ENCODE results near the gene NOD1. TPM values are rescaled to one million over a fixed set of nuclear protein-coding genes. Genes with fewer than 3 reads are reported as not detected.

NOD1 gene
- total and polyA plus RNA-seq, 4 experiments from 2014 or later: 5.3 to 21.3 (median 14.0) TPM

- H3K27me3 ChIP-seq (ENCODE audit: insufficient read depth, low read length): no peaks in the 10 kb centered on the region
- no peaks in the 10 kb centered on the region for H3K27me3 Mint-ChIP-seq
- H3K9me3 Mint-ChIP-seq: peaks cover 0 to 3% (median 0%) of the 10 kb centered on the region in 8 donors
- H3K9me3 ChIP-seq (ENCODE audit: control insufficient read depth in 1 of 2, low read length in 2 of 2): no peaks in the 10 kb centered on the region
- peak overlapping the region in 2 of 7 donors; percentile 30 to 49 for H3K27ac Mint-ChIP-seq
- no peak overlapping the region for H3K4me3 Mint-ChIP-seq
- H3K4me1 ChIP-seq (ENCODE audit: insufficient read depth, low read length): no peaks in the 10 kb centered on the region
- ChIA-PET CTCF (ENCODE audit: partially characterized antibody) (no interaction called here), POLR2A (ENCODE audit: partially characterized antibody) (no interaction called here)
- intact Hi-C loops (cut with micrococcal nuclease): no loop called here
- no peak overlapping the region for H3K27ac ChIP-seq (ENCODE audit: low read depth, low read length)
- DNase-seq: no peak
- peaks cover 70 to 73% of the 10 kb centered on the region in 2 donors for H3K36me3 Mint-ChIP-seq
- H3K4me1 Mint-ChIP-seq: peaks cover 0 to 3% (median 0%) of the 10 kb centered on the region in 4 donors
- no peak overlapping the region for H3K4me3 ChIP-seq (ENCODE audit: low read length in 2 of 2)
- peaks cover 22% of the 10 kb centered on the region for H3K36me3 ChIP-seq (ENCODE audit: insufficient read depth, low read length)
These were observed 44.3 kb downstream of the NOD1 start for GRCh38 chr7:30434140-30434799.

GRCh38 chr7:30433506-30433905, 45.1 kb downstream of the NOD1 start:
- intact Hi-C loops (cut with micrococcal nuclease): no loop called here
- Histone ChIP-seq H3K27ac (ENCODE audit: low read depth, low read length) (no peak overlapping the region), H3K4me1 (ENCODE audit: insufficient read depth, low read length) (no peaks in the 10 kb centered on the region), H3K36me3 (ENCODE audit: insufficient read depth, low read length) (peaks cover 23% of the 10 kb centered on the region), H3K4me3 (ENCODE audit: low read length in 2 of 2) (no peak overlapping the region), H3K9me3 (ENCODE audit: control insufficient read depth in 1 of 2, low read length in 2 of 2) (no peaks in the 10 kb centered on the region), H3K27me3 (ENCODE audit: insufficient read depth, low read length) (no peaks in the 10 kb centered on the region)
- DNase-seq: no peak
- H3K4me3 Mint-ChIP-seq: no peak overlapping the region
- peaks cover 0 to 3% (median 0%) of the 10 kb centered on the region in 4 donors for H3K4me1 Mint-ChIP-seq
- CTCF ChIA-PET (ENCODE audit: partially characterized antibody): no interaction called here
- no peaks in the 10 kb centered on the region for H3K27me3 Mint-ChIP-seq
- peaks cover 0 to 3% (median 0%) of the 10 kb centered on the region in 8 donors for H3K9me3 Mint-ChIP-seq
- H3K36me3 Mint-ChIP-seq: peaks cover 70 to 71% of the 10 kb centered on the region in 2 donors
- H3K27ac Mint-ChIP-seq: peak overlapping the region in 1 of 7 donors; percentile 80
- POLR2A ChIA-PET (ENCODE audit: partially characterized antibody): no interaction called here

- Histone ChIP-seq H3K36me3 (ENCODE audit: insufficient read depth, low read length) (peaks cover 21% of the 10 kb centered on the region), H3K27ac (ENCODE audit: low read depth, low read length) (no peak overlapping the region), H3K9me3 (ENCODE audit: control insufficient read depth in 1 of 2, low read length in 2 of 2) (no peaks in the 10 kb centered on the region), H3K27me3 (ENCODE audit: insufficient read depth, low read length) (no peaks in the 10 kb centered on the region), H3K4me3 (ENCODE audit: low read length in 2 of 2) (no peak overlapping the region), H3K4me1 (ENCODE audit: insufficient read depth, low read length) (no peaks in the 10 kb centered on the region)
- ChIA-PET CTCF (ENCODE audit: partially characterized antibody) (no interaction called here), POLR2A (ENCODE audit: partially characterized antibody) (no interaction called here)
- H3K4me1 Mint-ChIP-seq: peaks cover 0 to 3% (median 0%) of the 10 kb centered on the region in 4 donors
- no peak overlapping the region for H3K27ac Mint-ChIP-seq
- H3K4me3 Mint-ChIP-seq: no peak overlapping the region
- no peak for DNase-seq
- peaks cover 69 to 70% of the 10 kb centered on the region in 2 donors for H3K36me3 Mint-ChIP-seq
- intact Hi-C loops (cut with micrococcal nuclease): no loop called here
- H3K27me3 Mint-ChIP-seq: no peaks in the 10 kb centered on the region
- peaks cover 0 to 3% (median 0%) of the 10 kb centered on the region in 8 donors for H3K9me3 Mint-ChIP-seq
These were observed 45.5 kb downstream of the NOD1 start for GRCh38 chr7:30433082-30433481.

DNA sequence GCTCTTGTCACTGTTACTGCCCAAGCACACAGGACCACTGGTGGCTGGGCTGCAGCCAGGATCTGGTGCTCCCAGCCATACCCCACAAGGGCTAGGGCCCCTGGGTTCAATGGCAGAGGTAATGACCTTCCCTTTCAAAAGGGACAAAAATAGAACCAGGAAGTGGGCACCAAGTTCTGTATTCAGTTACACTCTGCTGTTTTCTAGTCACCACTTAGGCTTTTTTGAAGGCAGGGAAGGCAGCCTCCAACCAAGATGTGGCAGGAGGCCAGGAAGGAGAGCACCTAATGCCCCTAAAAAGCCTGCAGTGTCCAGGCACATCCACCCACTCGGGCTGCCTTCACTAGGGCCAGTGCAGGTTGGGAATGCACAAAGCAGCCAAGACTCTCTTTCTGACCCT, 47.8 kb downstream of the NOD1 start:
- H3K36me3 ChIP-seq (ENCODE audit: insufficient read depth, low read length): peaks cover 11% of the 10 kb centered on the region
- CTCF ChIA-PET (ENCODE audit: partially characterized antibody): no interaction called here
- no peaks in the 10 kb centered on the region for H3K4me1 ChIP-seq (ENCODE audit: insufficient read depth, low read length)
- H3K27me3 ChIP-seq (ENCODE audit: insufficient read depth, low read length): no peaks in the 10 kb centered on the region
- intact Hi-C loops (cut with micrococcal nuclease): no loop called here
- H3K27ac Mint-ChIP-seq: peak overlapping the region in 1 of 7 donors; percentile 53
- H3K4me3 Mint-ChIP-seq: no peak overlapping the region
- peaks cover 62 to 67% of the 10 kb centered on the region in 2 donors for H3K36me3 Mint-ChIP-seq
- no peak overlapping the region for H3K4me3 ChIP-seq (ENCODE audit: low read length in 2 of 2)
- DNase-seq: no peak
- H3K27ac ChIP-seq (ENCODE audit: low read depth, low read length): no peak overlapping the region
- no peaks in the 10 kb centered on the region for H3K9me3 ChIP-seq (ENCODE audit: control insufficient read depth in 1 of 2, low read length in 2 of 2)
- POLR2A ChIA-PET (ENCODE audit: partially characterized antibody): no interaction called here
- H3K9me3 Mint-ChIP-seq: peaks cover 0 to 3% (median 0%) of the 10 kb centered on the region in 8 donors
- peaks cover 0 to 3% (median 0%) of the 10 kb centered on the region in 4 donors for H3K4me1 Mint-ChIP-seq
- no peaks in the 10 kb centered on the region for H3K27me3 Mint-ChIP-seq

- peak overlapping the region in 1 of 7 donors; percentile 61 for H3K27ac Mint-ChIP-seq
These were observed 48.3 kb downstream of the NOD1 start for GRCh38 chr7:30430276-30430675.

DNA sequence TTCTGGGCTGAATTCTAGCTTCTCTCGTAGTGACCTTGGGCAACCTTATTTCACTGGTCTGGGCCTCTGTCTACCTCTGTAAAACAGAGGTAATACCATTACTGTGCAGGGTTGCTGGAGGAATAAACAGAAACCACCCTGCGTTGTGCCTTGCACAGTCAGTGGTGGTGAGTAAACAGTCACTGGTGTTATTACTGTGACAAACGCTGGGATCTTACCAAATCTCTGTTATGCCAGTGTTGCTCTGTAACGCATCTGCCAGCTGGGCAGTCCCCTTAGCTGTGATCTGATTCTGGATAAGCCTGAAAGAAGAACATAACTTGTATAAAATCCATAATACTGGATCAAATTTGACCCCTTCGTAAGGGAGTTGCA, 49.4 kb downstream of the NOD1 start:
- Mint-ChIP-seq H3K4me1 (peaks cover 0 to 1% (median 0%) of the 10 kb centered on the region in 4 donors), H3K27me3 (no peaks in the 10 kb centered on the region), H3K36me3 (peaks cover 62 to 72% of the 10 kb centered on the region in 2 donors), H3K4me3 (no peak overlapping the region), H3K27ac (no peak overlapping the region), H3K9me3 (no peaks in the 10 kb centered on the region)
- H3K36me3 ChIP-seq (ENCODE audit: insufficient read depth, low read length): peaks cover 7% of the 10 kb centered on the region
- no peaks in the 10 kb centered on the region for H3K27me3 ChIP-seq (ENCODE audit: insufficient read depth, low read length)
- POLR2A ChIA-PET (ENCODE audit: partially characterized antibody): no interaction called here
- no peak overlapping the region for H3K4me3 ChIP-seq (ENCODE audit: low read length in 2 of 2)
- no peaks in the 10 kb centered on the region for H3K4me1 ChIP-seq (ENCODE audit: insufficient read depth, low read length)
- CTCF ChIA-PET (ENCODE audit: partially characterized antibody): no interaction called here
- H3K9me3 ChIP-seq (ENCODE audit: control insufficient read depth in 1 of 2, low read length in 2 of 2): no peaks in the 10 kb centered on the region
- no peak overlapping the region for H3K27ac ChIP-seq (ENCODE audit: low read depth, low read length)
- no peak for DNase-seq
- intact Hi-C loops (cut with micrococcal nuclease): no loop called here

More at GRCh38 chr7:30430276-30430675, 48.3 kb downstream of the NOD1 start:
- Histone ChIP-seq H3K4me3 (ENCODE audit: low read length in 2 of 2) (no peak overlapping the region), H3K27ac (ENCODE audit: low read depth, low read length) (no peak overlapping the region), H3K9me3 (ENCODE audit: control insufficient read depth in 1 of 2, low read length in 2 of 2) (no peaks in the 10 kb centered on the region), H3K27me3 (ENCODE audit: insufficient read depth, low read length) (no peaks in the 10 kb centered on the region), H3K36me3 (ENCODE audit: insufficient read depth, low read length) (peaks cover 11% of the 10 kb centered on the region), H3K4me1 (ENCODE audit: insufficient read depth, low read length) (no peaks in the 10 kb centered on the region)
- no peak for DNase-seq
- ChIA-PET CTCF (ENCODE audit: partially characterized antibody) (no interaction called here), POLR2A (ENCODE audit: partially characterized antibody) (no interaction called here)
- intact Hi-C loops (cut with micrococcal nuclease): no loop called here
- Mint-ChIP-seq H3K4me1 (peaks cover 0 to 3% (median 0%) of the 10 kb centered on the region in 4 donors), H3K4me3 (no peak overlapping the region), H3K9me3 (peaks cover 0 to 3% (median 0%) of the 10 kb centered on the region in 8 donors), H3K27me3 (no peaks in the 10 kb centered on the region), H3K36me3 (peaks cover 63 to 70% of the 10 kb centered on the region in 2 donors)

- H3K27ac Mint-ChIP-seq: no peak overlapping the region
- Histone ChIP-seq H3K36me3 (ENCODE audit: insufficient read depth, low read length) (peaks cover 3% of the 10 kb centered on the region), H3K27me3 (ENCODE audit: insufficient read depth, low read length) (no peaks in the 10 kb centered on the region), H3K9me3 (ENCODE audit: control insufficient read depth in 1 of 2, low read length in 2 of 2) (no peaks in the 10 kb centered on the region), H3K4me3 (ENCODE audit: low read length in 2 of 2) (no peak overlapping the region), H3K4me1 (ENCODE audit: insufficient read depth, low read length) (no peaks in the 10 kb centered on the region), H3K27ac (ENCODE audit: low read depth, low read length) (no peak overlapping the region)
- ChIA-PET POLR2A (ENCODE audit: partially characterized antibody) (no interaction called here), CTCF (ENCODE audit: partially characterized antibody) (no interaction called here)
- no peaks in the 10 kb centered on the region for H3K4me1 Mint-ChIP-seq
- no peak overlapping the region for H3K4me3 Mint-ChIP-seq
- intact Hi-C loops (cut with micrococcal nuclease): no loop called here
- H3K27me3 Mint-ChIP-seq: no peaks in the 10 kb centered on the region
- H3K9me3 Mint-ChIP-seq: no peaks in the 10 kb centered on the region
- no peak for DNase-seq
- H3K36me3 Mint-ChIP-seq: peaks cover 60 to 68% of the 10 kb centered on the region in 2 donors
These were observed 50.1 kb downstream of the NOD1 start for GRCh38 chr7:30428246-30429155.

All from CD4-positive, alpha-beta memory T cell (primary cell).